GM12878 (cell line): ENCODE data around the gene PDGFD.

ENCODE experiments used
- CTCF ChIP-seq, 3 experiments: IDR thresholded peaks in 2 of 3; conservative IDR thresholded peaks in 1 of 3; 2 replicates each; pipeline ENCODE4 v1.5.1; 2011; ENCODE audit warnings: low read depth in 3 of 3, low read length in 3 of 3, mild to moderate bottlenecking in 3 of 3, control low read depth in 2 of 3, moderate library complexity in 2 of 3, inconsistent platforms in 1 of 3, mixed read lengths in 1 of 3; ENCODE audit not compliant: control insufficient read depth in 2 of 3, insufficient read depth in 1 of 3; ENCODE audit errors: extremely low read depth in 1 of 3
- SIX5 ChIP-seq: IDR thresholded peaks from 2 replicates; pipeline ENCODE4 v1.6.1; 2011; ENCODE audit warnings: mild to moderate bottlenecking, low read depth, low read length, moderate library complexity; ENCODE audit not compliant: severe bottlenecking
- SMARCA5 ChIP-seq: fragments of 450-650 bp; IDR thresholded peaks from 2 replicates; pipeline ENCODE4 v1.6.1; 2017; ENCODE audit warnings: mild to moderate bottlenecking

GRCh38 chr11:104033134-104033533 lies 130.8 kb downstream of the PDGFD start:
- no peak for TF ChIP-seq CTCF (IDR thresholded peaks at IDR 0.05 in 2 of 3, conservative IDR thresholded peaks at IDR 0.05 in 1 of 3; ENCODE audit: control insufficient read depth in 2 of 3, extremely low read depth in 1 of 3, insufficient read depth in 1 of 3, low read depth in 3 of 3, low read length in 3 of 3)
- TF ChIP-seq SMARCA5: no peak
- no peak for TF ChIP-seq SIX5
